Fibroblast of skin of back (primary cell): Measurements from ENCODE around the gene HIP1.
A peak's percentile ranks its signal among the peaks of the same experiment; 100 is the strongest.
"Not testable (repeated sequence)": the region's sequence is repeated elsewhere in the genome, so short reads cannot be mapped to it uniquely, and the experiment has no call there.

Source experiments
- DNase-seq: peaks from one replicate; pipeline ENCODE4 v3.0.0-alpha.2; 2013

Gene HIP1

DNA sequence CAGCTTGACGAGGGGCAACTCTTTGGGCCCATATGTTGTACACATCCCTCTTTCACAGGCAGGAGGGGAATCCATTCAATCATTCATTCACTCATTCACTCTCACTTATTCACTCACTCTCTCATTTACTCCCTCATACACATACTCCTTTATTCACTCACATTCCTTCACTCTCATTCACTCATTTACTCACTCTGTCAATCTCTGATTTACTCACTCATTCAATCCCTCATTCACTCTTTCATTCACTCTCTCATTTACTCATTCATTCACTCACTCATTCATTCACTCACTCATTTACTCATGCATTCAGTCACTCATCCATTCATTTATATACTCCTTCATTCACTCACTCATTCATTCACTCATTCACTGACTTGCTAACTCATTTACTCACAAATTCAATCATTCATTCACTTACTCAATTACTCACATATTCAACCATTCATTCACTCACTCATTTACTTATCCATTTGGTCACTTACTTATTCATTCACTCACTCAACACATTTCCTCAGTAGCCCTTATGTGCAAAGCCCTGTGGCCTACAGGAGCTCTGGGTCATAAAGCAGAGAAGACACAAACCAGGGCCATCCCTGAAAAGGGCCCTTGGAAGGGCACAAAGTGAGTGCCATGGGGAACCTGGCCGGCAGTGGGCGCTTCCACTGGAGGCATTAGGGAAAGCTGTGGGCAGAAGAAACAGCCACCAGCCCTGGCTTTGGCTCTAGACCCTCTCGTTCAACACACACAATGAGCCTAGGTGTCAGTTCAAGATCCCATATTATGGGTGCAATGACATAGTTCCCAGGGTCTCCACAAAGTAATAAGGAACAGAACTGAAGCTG, 26.0 kb downstream of the HIP1 start:
- DNase-seq, result no peak

DNA sequence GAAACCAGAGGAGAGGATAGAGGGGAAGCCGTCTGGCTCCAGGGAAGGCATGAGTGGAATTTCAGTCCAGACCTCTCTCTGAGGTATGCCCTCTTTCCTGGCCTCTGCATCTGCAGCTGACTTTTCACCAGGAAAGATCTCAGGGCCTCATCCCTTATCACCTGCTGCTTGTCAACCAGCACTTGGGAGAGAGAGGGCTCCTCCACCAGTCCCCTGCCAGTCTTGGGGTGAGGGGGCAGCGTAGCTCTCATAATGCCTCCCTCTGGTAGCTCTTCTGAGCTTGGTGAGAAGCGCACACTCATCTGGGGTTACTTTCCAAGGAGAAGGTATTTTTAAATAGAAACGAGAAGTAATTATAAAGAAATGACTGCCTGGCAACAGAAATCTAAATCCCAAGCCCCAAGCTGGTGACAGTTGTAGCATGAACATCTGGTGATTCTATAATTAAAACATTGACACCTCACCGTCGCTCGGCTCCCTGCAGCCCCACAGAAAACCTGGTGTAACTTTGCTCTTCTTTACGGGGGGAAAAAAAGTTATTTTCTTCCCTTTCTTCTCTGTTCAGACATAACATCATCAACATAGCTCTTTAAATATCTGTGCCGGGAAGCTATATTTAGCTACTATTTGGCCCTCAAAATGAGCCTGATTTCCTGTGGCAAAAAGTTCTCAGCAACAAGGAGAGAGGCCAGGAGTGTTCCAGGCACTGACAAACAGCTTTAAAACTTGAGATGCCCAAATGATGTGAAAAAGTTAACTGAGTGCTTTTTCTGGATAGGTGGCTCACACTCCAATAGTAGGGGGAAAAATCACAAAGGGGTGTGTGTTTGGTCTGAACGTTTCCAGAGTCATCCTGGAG, 26.9 kb downstream of the HIP1 start:
- peak; percentile 72 for DNase-seq

DNA sequence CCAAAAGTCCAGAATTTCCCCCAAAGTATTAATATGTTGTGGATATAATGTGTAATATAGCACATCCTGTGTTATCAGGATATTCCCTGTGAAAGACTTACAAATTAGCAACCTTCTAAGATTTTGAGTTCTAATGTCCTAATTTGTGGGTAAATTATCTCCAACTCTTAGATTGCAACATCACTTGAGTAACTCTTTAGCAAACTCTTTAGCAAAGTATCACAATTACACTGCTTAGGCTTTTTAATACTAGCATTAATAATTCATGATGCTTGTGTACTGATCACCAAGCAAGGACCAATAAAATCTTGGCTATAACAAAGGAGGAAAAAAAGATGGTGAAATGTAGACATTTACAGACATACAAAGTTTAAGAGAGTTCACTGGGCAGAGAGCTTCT, 27.7 kb downstream of the HIP1 start:
- no peak for DNase-seq

DNA sequence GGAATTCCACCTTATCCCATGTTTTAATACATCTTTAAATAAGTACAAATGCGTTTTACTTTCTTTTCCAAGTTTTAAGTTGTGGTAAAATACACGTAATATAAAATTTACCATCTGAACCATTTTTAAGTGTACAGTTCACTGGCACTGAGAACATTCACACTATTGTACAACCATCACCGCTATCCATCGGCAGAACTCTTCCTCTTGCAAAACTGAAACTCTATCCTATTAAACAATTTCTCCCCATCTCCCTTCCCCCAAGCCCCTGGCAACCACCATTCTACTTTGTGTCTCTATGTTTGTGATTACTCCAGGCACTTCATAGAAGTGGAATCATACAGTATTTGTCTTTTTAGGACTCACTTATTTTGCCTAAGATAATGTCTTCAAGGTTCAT, 33.8 kb downstream of the HIP1 start:
- no peak for DNase-seq

DNA sequence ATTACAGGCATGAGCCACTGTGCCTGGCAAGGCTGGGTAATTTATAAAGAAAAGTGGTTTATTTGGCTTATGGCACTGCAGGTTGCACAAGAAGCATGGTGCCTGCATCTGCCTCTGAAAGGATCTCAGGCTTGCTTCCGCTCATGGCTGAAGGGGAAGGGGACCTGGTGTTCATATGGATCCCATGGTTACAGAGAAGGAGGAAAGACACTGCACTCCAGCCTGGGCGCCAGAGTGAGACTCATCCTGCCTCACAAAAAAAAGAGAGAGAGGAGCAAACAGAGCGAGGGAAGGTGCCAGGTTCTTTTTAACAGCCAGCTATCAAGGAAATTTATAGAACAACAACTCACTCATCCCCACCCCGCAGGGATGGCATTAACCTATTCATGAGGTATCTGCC, 36.2 kb downstream of the HIP1 start:
- DNase-seq, result no peak

DNA sequence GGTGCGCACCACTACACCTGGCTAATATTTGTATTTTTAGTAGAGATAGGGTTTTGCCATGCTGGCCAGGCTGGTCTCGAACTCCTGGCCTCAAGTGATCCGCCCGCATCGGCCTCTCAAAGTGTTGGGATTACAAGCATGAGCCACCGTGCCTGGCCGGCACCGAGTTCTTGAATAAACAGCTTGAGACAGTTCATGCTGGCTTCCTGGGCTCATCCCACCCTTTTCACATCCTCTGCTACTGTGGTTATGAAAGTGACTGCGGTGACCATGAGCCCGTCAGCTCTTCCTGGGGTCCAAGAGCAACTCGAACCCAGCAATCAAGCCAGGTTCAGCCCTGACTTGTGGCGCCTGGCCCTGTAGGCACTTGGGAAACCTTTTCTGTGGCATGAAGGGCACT, 38.7 kb downstream of the HIP1 start:
- no peak for DNase-seq

DNA sequence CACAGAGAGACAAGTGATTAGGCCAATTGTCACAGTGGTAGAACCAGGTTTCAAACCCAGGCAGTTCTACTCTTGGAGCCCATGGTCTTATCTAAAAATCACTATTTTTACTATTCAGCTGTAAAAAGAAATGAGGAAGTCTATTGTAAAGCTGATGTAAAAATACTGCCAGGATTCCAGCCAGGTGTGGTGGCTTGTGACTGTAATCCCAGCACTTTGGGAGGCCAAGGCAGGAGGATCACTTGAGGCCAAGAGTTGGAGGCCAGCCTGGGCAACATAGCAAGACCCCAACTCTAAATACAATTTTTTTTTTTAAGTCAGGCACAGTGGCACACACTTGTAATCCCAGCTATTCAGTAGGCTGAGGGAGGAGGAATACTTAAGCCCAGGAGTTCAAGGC, 40.4 kb downstream of the HIP1 start:
- DNase-seq, result no peak

DNA sequence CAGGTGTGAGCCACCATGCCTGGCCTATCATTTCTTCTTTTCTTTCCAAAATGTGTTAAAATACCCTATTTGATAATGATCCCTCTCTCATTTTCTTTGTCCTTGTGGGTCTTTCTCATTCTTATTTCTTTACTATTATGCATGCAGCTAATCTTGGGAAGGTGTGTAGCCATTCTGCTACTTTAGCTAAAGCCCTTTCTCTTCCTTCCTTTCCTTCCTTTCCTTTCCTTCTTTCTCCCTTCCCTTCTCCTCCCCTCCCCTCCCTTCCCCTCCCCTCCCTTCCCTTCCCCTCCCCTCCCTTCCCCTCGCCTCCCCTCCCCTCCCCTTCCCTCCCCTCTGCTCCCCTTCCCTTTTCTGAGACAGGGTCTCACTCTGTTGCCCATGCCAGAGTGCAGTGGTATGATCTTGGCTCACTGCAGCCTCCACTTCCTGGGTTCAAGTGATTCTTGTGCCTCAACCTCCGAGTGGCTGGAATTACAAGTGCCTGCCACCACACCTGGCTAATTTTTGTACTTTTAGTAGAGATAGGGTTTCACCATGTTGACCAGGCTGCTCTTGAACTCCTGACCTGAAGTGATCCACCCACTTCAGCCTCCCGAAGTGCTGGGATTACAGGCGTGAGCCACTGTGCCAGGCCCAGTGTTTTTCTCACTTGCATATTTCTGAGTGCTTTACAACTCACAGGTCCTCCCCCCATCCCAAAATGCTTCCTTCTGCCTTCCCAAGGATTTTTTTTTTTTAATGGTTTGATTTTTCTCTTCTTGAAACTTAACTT, 42.3 kb downstream of the HIP1 start:
- no peak for DNase-seq

DNA sequence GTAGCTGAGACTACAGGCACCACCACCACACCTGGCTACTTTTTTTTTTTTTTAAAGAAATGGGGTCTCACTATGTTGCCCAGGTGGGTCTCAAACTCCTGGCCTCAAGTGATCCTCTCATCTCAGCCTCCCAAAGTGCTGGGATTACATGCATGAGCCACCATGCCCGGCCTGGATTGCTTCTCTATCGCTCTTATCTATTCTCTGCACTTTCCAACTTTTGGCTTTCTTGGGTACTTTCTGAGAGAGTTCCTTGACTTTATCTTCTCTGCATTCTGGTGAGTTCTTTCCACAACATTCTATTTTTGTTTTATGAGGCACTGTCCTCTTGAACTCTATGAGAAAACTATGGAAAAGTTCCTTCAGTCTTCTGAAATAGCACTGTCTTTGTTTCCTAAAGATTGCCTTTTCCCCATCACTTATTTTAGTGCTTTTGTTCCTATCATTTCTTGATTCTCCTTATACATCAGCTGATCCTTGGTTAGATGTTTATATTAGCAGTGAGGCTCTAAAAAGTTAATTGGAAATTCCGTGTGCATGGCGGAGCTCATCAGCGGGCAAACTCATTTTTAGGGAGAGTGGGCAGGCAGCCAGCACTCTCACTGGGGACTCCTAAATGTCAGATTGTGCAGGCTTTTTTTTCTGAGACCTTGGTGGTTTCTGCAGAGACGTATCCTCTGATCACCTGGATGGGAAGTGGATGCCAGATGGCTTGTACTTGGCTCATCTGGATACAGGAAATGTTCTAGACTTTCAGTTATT, 43.9 kb downstream of the HIP1 start:
- DNase-seq, result no peak

DNA sequence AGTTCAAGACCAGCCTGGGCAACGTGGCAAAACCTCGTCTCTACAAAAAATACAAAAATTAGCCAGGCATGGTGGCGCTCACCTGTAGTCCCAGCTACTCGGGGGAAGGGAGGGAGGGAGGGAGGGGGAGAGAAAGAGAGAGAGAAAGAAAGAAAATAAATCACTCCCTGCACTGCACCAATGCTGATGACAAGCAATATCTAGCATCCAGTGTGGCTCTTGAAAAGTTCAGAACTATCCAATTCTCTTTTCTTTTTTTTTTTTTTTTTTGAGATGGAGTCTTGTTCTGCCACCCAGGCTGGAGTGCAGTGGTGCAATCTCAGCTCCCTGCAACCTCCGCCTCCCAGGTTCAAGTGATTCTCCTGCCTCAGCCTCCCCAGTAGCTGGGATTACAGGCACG, 45.1 kb downstream of the HIP1 start:
- DNase-seq, result not testable (repeated sequence)

DNA sequence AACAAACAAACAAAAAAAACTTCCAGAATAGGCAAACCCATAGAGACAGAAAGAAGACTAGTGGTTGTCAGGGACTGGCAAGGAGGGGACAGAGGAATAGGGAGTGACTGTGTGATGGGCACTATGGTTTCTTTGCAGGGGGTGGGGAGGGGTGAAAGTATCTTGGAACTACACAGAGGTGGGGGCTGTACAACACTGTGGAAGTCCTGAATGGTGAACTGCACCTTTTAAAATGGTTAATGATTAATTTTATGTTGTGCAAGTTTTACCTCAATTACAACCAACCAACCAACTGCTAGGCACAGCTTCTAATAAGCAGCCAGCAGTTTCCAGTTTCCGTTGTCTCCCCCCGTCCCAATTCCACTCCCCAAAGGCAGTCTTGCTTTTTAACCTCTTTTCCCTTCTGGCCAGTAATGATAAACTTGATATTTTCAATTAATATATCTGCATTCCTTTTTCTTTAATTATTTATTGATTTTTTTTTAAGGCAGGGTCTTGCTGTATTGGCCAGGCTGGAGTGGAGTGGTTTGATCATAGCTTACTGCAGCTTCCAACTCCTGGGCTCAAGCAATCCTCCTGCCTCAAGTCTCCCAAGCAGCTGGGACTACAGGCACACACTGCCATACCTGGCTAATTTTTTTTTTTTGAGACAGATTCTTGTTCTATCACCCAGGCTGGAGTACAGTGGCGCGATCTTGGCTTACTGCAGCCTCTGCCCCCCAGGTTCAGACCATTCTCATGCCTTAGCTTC, 46.8 kb downstream of the HIP1 start:
- DNase-seq, result no peak

DNA sequence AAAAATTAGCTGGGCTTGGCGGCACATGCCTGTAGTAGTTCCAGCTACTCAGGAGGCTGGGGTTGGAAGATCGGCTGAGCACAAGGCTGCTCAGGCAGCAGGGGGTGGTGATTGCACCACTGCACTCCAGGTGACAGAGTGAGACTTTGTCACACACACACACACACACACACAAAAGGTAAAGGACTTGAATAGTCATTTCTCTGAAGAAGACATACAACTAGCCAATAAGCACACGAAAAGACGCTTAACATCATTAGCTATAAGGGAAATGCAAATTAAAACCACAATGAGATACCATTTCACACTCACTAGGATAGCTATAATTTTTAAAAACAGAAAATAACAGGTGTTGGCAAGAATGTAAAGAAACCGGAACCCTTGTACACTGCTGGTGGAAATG, 48.6 kb downstream of the HIP1 start:
- no peak for DNase-seq

DNA sequence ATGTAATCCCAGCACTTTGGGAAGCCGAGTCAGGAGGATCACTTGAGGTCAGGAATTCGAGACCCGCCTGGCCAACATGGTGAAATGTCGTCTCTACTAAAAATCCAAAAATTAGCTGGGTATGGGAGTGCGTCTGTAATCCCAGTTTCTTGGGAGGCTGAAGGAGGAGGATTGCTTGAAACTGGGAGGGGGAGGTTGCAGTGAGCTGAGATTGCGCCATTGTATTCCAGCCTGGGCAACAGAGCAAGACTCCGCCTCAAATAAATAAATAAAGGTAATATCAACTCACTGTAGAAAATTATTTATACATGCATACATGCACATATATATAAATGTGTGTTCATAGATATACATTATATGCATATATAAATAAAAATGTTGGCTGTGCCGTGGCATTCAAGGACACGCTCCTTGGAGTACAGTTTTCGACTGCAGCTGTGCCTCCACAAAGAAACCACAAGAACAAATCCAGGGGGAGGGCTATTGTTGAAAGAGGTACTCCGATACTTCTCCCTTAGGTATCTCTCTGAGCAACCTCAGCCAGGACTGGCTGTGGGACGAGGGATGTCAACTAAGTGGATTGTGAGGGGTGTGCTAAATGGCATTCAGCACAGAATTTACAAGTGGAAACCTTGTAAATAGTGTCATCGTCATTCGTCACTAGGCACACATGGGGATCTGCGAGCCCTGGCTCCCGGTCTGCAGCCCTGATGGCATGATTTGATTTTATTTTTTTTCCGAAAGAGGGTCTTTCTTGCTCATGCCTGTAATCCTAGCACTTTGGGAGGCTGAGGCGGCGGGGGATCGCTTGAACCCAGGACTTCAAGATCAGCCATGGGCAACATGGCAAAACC, 49.3 kb downstream of the HIP1 start:
- no peak for DNase-seq

DNA sequence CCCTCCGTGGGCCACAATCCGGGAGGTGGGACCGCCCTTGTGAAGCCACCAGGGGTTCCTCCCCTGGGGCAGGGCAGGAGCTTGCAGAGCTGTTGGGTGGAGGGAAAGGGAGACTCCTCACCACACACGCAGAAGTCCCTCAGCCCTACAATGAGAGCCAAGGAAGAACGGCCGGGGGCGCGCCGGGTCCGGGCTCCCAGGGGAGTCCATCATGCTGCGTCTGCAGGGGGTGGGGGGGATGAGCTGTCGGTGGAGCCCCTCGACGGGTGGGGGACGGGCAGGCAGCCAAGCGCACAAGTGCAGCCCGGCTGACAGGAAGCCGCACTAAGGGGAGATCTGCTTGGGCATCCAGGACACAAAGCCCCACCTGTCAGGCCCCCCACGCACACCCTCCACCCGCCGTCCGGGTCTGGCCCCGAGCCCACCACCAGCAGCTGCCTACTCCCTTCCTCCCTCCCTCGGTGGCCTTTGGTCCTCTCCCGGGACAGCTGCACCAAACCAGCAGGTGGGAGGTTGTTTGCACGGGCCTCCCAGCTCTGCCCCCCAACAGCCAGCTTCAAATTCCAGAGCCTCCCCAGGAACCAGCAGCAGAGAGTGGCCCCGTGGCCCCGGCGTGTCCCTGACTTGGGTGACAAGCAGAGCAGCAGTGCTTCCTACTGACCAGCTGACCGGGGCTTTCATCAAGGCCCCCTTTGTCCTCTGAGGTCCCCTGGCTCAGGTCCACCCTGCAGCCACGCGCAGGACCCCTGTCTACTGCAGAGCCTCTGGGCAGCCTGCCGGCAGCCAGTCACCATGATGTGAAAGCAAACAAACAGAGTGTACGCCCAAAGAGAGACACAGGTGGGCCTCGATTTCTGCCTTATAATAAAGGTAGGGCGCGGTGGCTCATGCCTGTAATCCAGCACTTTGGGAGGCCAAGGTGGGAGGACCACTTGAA, 50.3 kb downstream of the HIP1 start:
- no peak for DNase-seq

DNA sequence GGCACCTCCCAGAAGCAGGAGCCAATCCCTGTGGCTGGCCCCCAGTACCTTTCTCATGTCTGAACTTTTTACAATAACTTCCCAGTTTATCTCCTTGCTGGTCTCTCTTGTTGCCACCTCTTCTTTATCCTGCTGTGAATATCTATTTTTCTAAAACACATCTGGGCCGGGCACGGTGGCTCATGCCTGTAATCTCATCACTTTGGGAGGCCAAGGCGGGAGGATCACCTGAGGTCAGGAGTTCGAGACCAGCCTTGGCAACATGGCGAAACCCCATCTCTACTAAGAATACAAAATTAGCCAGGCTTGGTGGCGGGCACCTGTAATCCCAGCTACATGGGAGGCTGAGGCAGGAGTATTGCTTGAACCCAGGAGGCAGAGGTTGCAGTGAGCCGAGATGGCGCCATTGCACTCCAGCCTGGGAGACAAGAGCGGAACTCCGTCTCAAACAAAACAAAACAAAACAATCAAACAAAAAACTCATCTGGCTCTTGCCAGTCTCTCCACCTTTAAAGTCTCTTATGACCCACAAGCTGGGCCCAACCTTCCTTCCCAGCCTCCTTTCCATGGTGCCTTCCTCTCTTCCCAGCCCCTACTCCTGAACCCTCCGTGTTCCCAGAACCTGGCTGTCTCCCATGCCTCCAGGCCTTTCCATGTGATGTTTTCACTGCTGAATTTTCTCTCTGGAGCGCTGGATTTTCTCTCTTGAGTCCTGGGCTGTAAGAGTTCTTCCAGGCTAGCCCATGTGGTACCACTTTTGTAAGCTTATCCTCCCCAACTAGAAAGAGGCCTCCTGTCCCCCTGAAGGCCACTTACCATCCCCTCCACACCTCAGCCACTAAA, 51.3 kb downstream of the HIP1 start:
- no peak for DNase-seq

DNA sequence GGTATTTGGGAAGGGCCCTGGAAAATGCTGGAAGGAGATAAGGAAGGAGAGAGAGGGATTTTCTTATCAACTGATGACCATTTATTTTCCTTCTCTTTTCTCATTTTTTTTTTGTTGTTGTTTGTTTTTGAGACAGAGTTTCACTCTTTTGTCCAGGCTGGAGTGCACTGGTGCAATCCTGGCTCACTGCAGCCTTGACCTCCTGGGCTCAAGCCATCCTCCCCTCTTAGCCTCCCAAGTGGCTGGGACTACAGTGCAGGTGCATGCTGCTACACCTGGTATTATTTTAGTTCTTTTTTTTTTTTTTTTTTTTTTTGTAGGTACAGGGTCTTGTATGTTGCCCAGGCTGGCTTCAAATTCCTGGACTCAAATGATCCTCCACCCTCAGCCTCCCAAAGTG, 52.2 kb downstream of the HIP1 start:
- no peak for DNase-seq

DNA sequence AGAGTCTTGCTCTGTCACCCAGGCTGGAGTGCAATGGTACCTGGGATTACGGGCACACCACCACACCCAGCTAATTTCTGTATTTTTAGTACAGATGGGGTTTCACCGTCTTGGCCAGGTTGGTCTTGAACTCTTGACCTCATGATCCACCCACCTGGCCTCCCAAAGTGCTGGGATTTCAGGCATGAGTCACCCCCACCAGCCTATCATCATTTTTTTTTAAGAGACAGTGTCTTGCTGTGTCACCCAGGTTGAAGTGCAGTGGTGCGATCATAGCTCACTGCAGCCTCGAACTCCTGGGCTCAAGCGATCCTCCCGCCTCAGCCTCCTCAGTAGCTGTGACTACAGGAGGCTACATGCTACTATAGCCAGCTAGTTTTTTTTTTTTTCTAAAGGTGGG, 56.7 kb downstream of the HIP1 start:
- not testable (repeated sequence) for DNase-seq

DNA sequence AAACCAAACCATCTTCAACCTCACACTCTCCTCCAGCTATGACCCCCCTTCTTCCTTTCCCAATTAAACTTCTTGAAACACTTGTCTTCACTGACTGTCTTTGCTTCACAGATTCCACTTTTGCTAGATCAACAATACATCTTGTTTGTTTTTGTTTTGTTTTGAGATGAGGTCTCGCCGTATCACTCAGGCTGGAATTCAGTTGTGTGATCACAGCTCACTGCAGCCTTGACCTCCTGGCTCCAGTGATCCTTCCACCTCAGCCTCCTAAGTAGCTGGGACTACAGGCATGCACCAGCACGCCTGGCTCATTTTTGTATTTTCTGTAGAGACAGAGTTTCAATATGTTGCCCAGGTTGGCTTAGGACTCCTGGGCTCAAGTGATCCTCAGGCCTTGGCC, 59.7 kb downstream of the HIP1 start:
- DNase-seq, result no peak
